ENCODE results near the gene PHF12.
"Not testable (repeated sequence)": the region's sequence is repeated elsewhere in the genome, so short reads cannot be mapped to it uniquely, and the experiment has no call there.

PHF12 gene

DNA sequence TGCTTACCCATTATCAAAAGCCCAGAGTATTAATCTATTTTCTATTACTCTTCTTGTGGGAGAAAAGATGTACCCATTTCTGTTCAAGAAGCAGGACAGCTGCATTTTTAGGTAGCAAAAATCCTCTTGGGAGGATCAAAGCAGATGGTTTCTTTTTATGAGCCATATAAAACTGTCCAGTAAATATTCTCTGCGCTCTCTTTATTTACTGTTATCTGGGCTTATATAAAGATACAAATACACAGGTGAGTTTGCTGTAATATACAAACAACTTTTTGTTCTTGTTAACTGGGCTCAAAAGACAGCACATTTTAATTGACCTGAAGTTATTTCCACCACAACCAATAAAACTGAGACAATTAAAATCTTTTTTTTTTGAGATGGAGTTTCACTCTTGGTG, 10.1 kb downstream of the PHF12 start:
- Mint-ChIP-seq H3K27ac (no peak overlapping the region), H3K4me3 (no peak overlapping the region)

GRCh38 chr17:28940675-28941074, 10.6 kb downstream of the PHF12 start:
- H3K27ac Mint-ChIP-seq, result no peak overlapping the region
- H3K4me3 Mint-ChIP-seq, result peak overlapping the region; percentile 10
- H3K36me3 Mint-ChIP-seq (ENCODE audit: low read depth), result peaks cover 25% of the 10 kb centered on the region
- H3K9me3 Mint-ChIP-seq, result no peaks in the 10 kb centered on the region
- H3K27me3 Mint-ChIP-seq (ENCODE audit: low read depth), result no peaks in the 10 kb centered on the region
- peaks cover 59% of the 10 kb centered on the region for H3K4me1 Mint-ChIP-seq (ENCODE audit: low read depth)

More for the DNA sequence above, 10.1 kb downstream of the PHF12 start:
- Mint-ChIP-seq H3K9me3 (no peaks in the 10 kb centered on the region), H3K4me1 (ENCODE audit: low read depth) (peaks cover 57% of the 10 kb centered on the region), H3K36me3 (ENCODE audit: low read depth) (peaks cover 26% of the 10 kb centered on the region), H3K27me3 (ENCODE audit: low read depth) (no peaks in the 10 kb centered on the region)

GRCh38 chr17:28940142-28940541, 11.2 kb downstream of the PHF12 start:
- Mint-ChIP-seq H3K4me1 (ENCODE audit: low read depth) (peaks cover 55% of the 10 kb centered on the region), H3K9me3 (no peaks in the 10 kb centered on the region), H3K36me3 (ENCODE audit: low read depth) (peaks cover 21% of the 10 kb centered on the region), H3K4me3 (peak overlapping the region; percentile 10), H3K27me3 (ENCODE audit: low read depth) (no peaks in the 10 kb centered on the region), H3K27ac (no peak overlapping the region)

- no peaks in the 10 kb centered on the region for H3K9me3 Mint-ChIP-seq
- H3K27me3 Mint-ChIP-seq (ENCODE audit: low read depth), result no peaks in the 10 kb centered on the region
- H3K27ac Mint-ChIP-seq, result no peak overlapping the region
- no peak overlapping the region for H3K4me3 Mint-ChIP-seq
- H3K4me1 Mint-ChIP-seq (ENCODE audit: low read depth), result peaks cover 48% of the 10 kb centered on the region
- peaks cover 19% of the 10 kb centered on the region for H3K36me3 Mint-ChIP-seq (ENCODE audit: low read depth)
Observed at GRCh38 chr17:28938552-28938951, 12.8 kb downstream of the PHF12 start.

GRCh38 chr17:28937044-28937729, 14.1 kb downstream of the PHF12 start:
- no peaks in the 10 kb centered on the region for H3K27me3 Mint-ChIP-seq (ENCODE audit: low read depth)
- peaks cover 19% of the 10 kb centered on the region for H3K36me3 Mint-ChIP-seq (ENCODE audit: low read depth)
- no peak overlapping the region for H3K27ac Mint-ChIP-seq
- no peaks in the 10 kb centered on the region for H3K9me3 Mint-ChIP-seq
- H3K4me1 Mint-ChIP-seq (ENCODE audit: low read depth), result peaks cover 50% of the 10 kb centered on the region
- no peak overlapping the region for H3K4me3 Mint-ChIP-seq

DNA sequence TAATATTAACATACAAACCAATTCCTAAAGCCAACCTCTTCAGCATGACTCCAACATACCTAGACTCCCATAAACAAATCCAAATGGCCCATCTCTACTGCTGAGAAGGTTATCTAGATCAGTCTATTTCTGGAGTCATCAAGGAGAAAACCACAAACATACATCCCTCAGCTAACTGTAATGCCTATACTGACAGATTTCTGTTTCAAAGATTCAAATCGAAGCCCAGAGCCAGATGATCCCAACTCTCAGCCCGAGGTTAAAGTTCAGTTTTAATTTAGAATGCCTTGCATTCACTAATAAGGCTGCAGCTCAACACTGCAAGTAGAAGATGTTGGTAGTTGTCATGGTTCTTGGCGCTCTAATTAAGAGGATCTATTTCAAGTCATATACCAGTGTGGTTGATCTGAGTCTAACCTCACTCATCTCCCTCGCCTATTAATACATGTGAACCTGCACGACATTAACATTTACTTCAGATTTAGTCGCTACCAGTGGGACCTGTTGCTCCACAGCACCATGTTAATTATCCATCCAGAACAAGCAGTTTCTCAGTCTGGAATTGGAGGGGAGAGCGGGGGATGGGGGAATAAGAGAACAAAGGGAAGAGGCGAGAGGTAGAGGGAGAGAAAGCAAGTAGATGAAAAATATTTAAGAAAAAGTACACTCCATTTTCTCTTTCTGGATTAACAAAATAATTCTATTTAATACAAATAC, 15.4 kb downstream of the PHF12 start:
- peaks cover 44% of the 10 kb centered on the region for H3K4me1 Mint-ChIP-seq (ENCODE audit: low read depth)
- H3K4me3 Mint-ChIP-seq, result no peak overlapping the region
- no peaks in the 10 kb centered on the region for H3K9me3 Mint-ChIP-seq
- H3K27me3 Mint-ChIP-seq (ENCODE audit: low read depth), result no peaks in the 10 kb centered on the region
- H3K27ac Mint-ChIP-seq, result peak overlapping the region; percentile 47
- H3K36me3 Mint-ChIP-seq (ENCODE audit: low read depth), result peaks cover 19% of the 10 kb centered on the region

DNA sequence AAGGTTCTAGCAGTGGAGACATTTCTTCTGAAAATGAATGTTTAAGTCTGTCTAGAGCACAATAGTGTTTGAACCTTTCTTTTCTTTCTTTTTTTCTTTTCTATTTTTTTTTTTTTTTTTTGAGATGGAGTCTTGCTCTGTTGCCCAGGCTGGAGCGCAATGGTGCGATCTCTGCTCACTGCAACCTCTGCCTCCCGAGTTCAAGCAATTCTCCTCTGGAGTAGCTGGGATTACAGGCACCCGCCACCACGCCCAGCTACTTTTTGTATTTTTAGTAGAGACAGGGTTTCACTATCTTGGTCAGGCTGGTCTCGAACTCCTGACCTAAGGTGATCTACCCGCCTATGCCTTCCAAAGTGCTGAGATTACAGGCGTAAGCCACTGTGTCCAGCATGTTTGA, 16.8 kb downstream of the PHF12 start:
- not testable (repeated sequence) for H3K9me3 Mint-ChIP-seq; H3K27ac Mint-ChIP-seq; H3K4me3 Mint-ChIP-seq; H3K27me3 Mint-ChIP-seq (ENCODE audit: low read depth)
- peaks cover 25% of the 10 kb centered on the region for H3K36me3 Mint-ChIP-seq (ENCODE audit: low read depth)
- peaks cover 39% of the 10 kb centered on the region for H3K4me1 Mint-ChIP-seq (ENCODE audit: low read depth)

- peak overlapping the region; percentile 23 for H3K27ac Mint-ChIP-seq
- H3K27me3 Mint-ChIP-seq (ENCODE audit: low read depth), result no peaks in the 10 kb centered on the region
- no peak overlapping the region for H3K4me3 Mint-ChIP-seq
- H3K9me3 Mint-ChIP-seq, result peaks cover 12% of the 10 kb centered on the region
- H3K4me1 Mint-ChIP-seq (ENCODE audit: low read depth), result peaks cover 47% of the 10 kb centered on the region
- H3K36me3 Mint-ChIP-seq (ENCODE audit: low read depth), result peaks cover 41% of the 10 kb centered on the region
Observed at GRCh38 chr17:28929787-28930186, 21.5 kb downstream of the PHF12 start.

- Mint-ChIP-seq H3K4me1 (ENCODE audit: low read depth) (peaks cover 48% of the 10 kb centered on the region), H3K36me3 (ENCODE audit: low read depth) (peaks cover 52% of the 10 kb centered on the region), H3K4me3 (peak overlapping the region; percentile 31), H3K9me3 (peaks cover 12% of the 10 kb centered on the region), H3K27ac (peak overlapping the region; percentile 89), H3K27me3 (ENCODE audit: low read depth) (no peaks in the 10 kb centered on the region)
Observed at GRCh38 chr17:28928061-28928460, 23.3 kb downstream of the PHF12 start.

DNA sequence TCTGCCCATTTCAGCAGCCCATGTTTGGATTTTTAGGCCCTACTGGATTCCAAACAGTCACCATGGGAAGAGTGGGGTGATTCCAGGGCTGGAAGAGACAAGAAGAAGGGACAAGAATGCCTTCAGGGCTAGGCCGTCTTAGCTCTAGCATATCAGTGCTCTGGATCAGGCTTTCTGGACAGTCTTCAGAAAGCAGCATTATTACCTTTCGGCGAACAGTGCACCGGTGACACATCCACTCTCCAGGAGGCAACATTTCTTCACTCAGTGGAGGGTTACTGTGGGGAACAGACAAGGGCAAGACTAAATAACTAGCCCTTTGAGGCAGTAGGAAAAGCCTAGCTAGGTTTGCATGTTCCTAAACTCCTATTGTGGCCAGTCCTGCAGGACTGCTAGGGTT, 24.5 kb downstream of the PHF12 start:
- H3K27me3 Mint-ChIP-seq (ENCODE audit: low read depth), result no peaks in the 10 kb centered on the region
- peaks cover 49% of the 10 kb centered on the region for H3K4me1 Mint-ChIP-seq (ENCODE audit: low read depth)
- peaks cover 12% of the 10 kb centered on the region for H3K9me3 Mint-ChIP-seq
- H3K36me3 Mint-ChIP-seq (ENCODE audit: low read depth), result peaks cover 56% of the 10 kb centered on the region
- no peak overlapping the region for H3K4me3 Mint-ChIP-seq
- peak overlapping the region; percentile 88 for H3K27ac Mint-ChIP-seq

- Mint-ChIP-seq H3K36me3 (ENCODE audit: low read depth) (peaks cover 61% of the 10 kb centered on the region), H3K4me3 (peak overlapping the region; percentile 23), H3K9me3 (peaks cover 12% of the 10 kb centered on the region), H3K4me1 (ENCODE audit: low read depth) (peaks cover 51% of the 10 kb centered on the region), H3K27ac (peak overlapping the region; percentile 88), H3K27me3 (ENCODE audit: low read depth) (no peaks in the 10 kb centered on the region)
Observed at GRCh38 chr17:28926366-28926765, 25.0 kb downstream of the PHF12 start.

DNA sequence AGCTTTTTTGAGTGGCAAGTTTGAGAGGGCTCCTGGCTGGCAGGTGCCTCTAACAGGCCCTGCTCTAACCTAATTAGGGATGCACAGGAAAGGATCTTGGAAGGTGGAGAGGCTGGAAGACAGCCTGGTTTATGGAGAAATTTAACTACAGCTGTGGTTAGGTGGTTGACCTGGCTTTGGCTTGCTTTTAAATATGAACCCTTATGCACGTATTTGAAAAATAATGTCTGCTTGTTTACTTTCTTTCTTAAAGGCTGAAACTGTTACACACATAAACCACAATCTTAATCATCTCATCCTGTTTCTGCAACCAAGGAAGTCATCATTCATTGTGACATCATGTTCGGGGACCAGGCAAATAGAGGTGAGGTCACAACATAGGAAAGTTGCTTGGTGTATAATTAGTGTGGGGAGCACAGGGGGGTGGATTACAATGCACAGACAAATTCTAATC, 25.4 kb downstream of the PHF12 start:
- Mint-ChIP-seq H3K27me3 (ENCODE audit: low read depth) (no peaks in the 10 kb centered on the region), H3K9me3 (peaks cover 12% of the 10 kb centered on the region), H3K36me3 (ENCODE audit: low read depth) (peaks cover 62% of the 10 kb centered on the region), H3K27ac (peak overlapping the region; percentile 88), H3K4me1 (ENCODE audit: low read depth) (peaks cover 51% of the 10 kb centered on the region), H3K4me3 (peak overlapping the region; percentile 23)

DNA sequence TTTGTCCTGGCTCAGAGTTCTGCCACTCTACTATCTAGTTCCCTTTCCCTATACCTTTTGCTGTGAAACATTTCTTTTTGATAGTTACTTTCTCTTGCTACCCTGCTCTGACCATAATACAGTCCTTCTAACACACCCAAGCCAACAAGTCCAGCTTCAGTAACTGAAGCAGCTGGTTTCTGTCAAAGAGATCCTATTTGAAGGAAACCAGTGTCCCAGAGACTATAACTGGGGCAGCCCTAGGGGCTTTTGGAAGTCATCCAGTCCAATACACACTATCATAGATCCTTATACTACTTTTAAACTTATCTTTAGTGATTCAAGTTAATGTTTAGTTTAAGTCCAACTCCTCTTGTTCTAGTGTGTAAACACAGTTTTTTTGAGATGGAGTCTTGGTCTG, 31.1 kb downstream of the PHF12 start:
- Mint-ChIP-seq H3K4me3 (no peak overlapping the region), H3K27ac (peak overlapping the region; percentile 10), H3K9me3 (no peaks in the 10 kb centered on the region), H3K27me3 (ENCODE audit: low read depth) (no peaks in the 10 kb centered on the region), H3K36me3 (ENCODE audit: low read depth) (peaks cover 66% of the 10 kb centered on the region), H3K4me1 (ENCODE audit: low read depth) (peaks cover 22% of the 10 kb centered on the region)

- Mint-ChIP-seq H3K27ac (no peak overlapping the region), H3K36me3 (ENCODE audit: low read depth) (peaks cover 65% of the 10 kb centered on the region), H3K9me3 (no peaks in the 10 kb centered on the region), H3K27me3 (ENCODE audit: low read depth) (no peaks in the 10 kb centered on the region), H3K4me1 (ENCODE audit: low read depth) (peaks cover 13% of the 10 kb centered on the region), H3K4me3 (no peak overlapping the region)
Observed at GRCh38 chr17:28918295-28918694, 33.0 kb downstream of the PHF12 start.

- Mint-ChIP-seq H3K4me1 (ENCODE audit: low read depth) (peaks cover 12% of the 10 kb centered on the region), H3K9me3 (no peaks in the 10 kb centered on the region), H3K36me3 (ENCODE audit: low read depth) (peaks cover 66% of the 10 kb centered on the region), H3K27me3 (ENCODE audit: low read depth) (no peaks in the 10 kb centered on the region), H3K27ac (no peak overlapping the region), H3K4me3 (no peak overlapping the region)
Observed at GRCh38 chr17:28917465-28917864, 33.9 kb downstream of the PHF12 start.

Measured in T-helper 1 cell treated with Interleukin-12 subunit alpha and Interleukin-12 subunit beta and Interleukin-4 antibody, amounts not matched to agents 30 μg/mL and 1 μg/mL, for 36 hours (primary cell).